ENCODE results near the gene DCST1. TPM values are rescaled to one million over a fixed set of nuclear protein-coding genes. Genes with fewer than 3 reads are reported as not detected.

The DCST1 gene
- total RNA-seq = 0.21 TPM in 1 of 2 replicates, not detected in the other

GRCh38 chr1:155033524-155033923, at the start of gene DCST1, which contains the start of gene DCST2:
Gene DCST1, plus strand, starts transcription at chr1:155033824. Its CDS starts 213 bp downstream, at chr1:155034037.
Gene DCST2, minus strand, starts transcription at chr1:155033781. Its CDS starts 80 bp downstream, at chr1:155033701.

GRCh38 chr1:154993572-154994268, 39.9 kb upstream of the DCST1 start, which contains the start of gene LENEP:
Gene LENEP, plus strand, starts transcription at chr1:154993586. Its CDS starts 22 bp downstream, at chr1:154993608.

GRCh38 chr1:155002464-155003226, 31.0 kb upstream of the DCST1 start, which contains the start of gene ZBTB7B:
Gene ZBTB7B, plus strand, starts transcription at chr1:155002802. Its CDS starts 11,859 bp downstream, at chr1:155014661.

GRCh38 chr1:155050560-155051341, 17.1 kb downstream of the DCST1 start, which contains the start of gene ADAM15:
Gene ADAM15, plus strand, starts transcription at chr1:155051316. Its CDS starts 71 bp downstream, at chr1:155051387.

GRCh38 chr1:155063550-155064110, 30.0 kb downstream of the DCST1 start, which contains the start of gene EFNA4:
Gene EFNA4, plus strand, starts transcription at chr1:155063740. Its CDS starts 84 bp downstream, at chr1:155063824.

GRCh38 chr1:155078469-155079209, 45.0 kb downstream of the DCST1 start, which contains the start of gene EFNA3:
Gene EFNA3, plus strand, starts transcription at chr1:155078837. Its CDS starts 105 bp downstream, at chr1:155078942.

Other genes with a start within 250 kb of the DCST1 start
- gene KCNN3, start 163.5 kb upstream of the DCST1 start, total RNA-seq = under 0.01 TPM in 2 replicates
- gene PMVK, start 97.1 kb upstream of the DCST1 start, total RNA-seq = 5.3 and 7.5 TPM in 2 replicates
- 34.5 and 46.0 TPM in 2 replicates for gene PBXIP1, start 77.7 kb upstream of the DCST1 start, total RNA-seq
- gene PYGO2, start 72.0 kb upstream of the DCST1 start, total RNA-seq = 11.6 and 14.5 TPM in 2 replicates
- 358 and 365 TPM in 2 replicates for gene SHC1, start 63.1 kb upstream of the DCST1 start, total RNA-seq
- gene CKS1B, start 59.1 kb upstream of the DCST1 start, total RNA-seq = 67.6 and 80.5 TPM in 2 replicates
- 42.4 and 54.9 TPM in 2 replicates for gene FLAD1, start 50.5 kb upstream of the DCST1 start, total RNA-seq
- gene LENEP, start 40.2 kb upstream of the DCST1 start, total RNA-seq = 0.72 TPM in 1 of 2 replicates, not detected in the other
- gene ZBTB7B, start 31.0 kb upstream of the DCST1 start, total RNA-seq = 50.4 and 64.4 TPM in 2 replicates
- gene DCST2, start within 50 bp of the DCST1 start, total RNA-seq = 0.64 TPM in 1 of 2 replicates, not detected in the other
- 257 and 285 TPM in 2 replicates for gene ADAM15, start 17.5 kb downstream of the DCST1 start, total RNA-seq
- gene EFNA4, start 29.9 kb downstream of the DCST1 start, total RNA-seq = 15.8 and 18.1 TPM in 2 replicates
- gene EFNA3, start 45.0 kb downstream of the DCST1 start, total RNA-seq = 9.9 and 12.6 TPM in 2 replicates
- gene EFNA1, start 94.1 kb downstream of the DCST1 start, total RNA-seq = 44.8 and 111 TPM in 2 replicates
- gene SLC50A1, start 102.0 kb downstream of the DCST1 start, total RNA-seq = 61.9 and 120 TPM in 2 replicates
- 7.5 and 22.9 TPM in 2 replicates for gene DPM3, start 106.7 kb downstream of the DCST1 start, total RNA-seq
- gene KRTCAP2, start 139.5 kb downstream of the DCST1 start, total RNA-seq = 96.9 and 107 TPM in 2 replicates
- gene TRIM46, start 140.0 kb downstream of the DCST1 start, total RNA-seq = 0.85 and 3.4 TPM in 2 replicates
- gene THBS3, start 174.1 kb downstream of the DCST1 start, total RNA-seq = 12.1 and 14.7 TPM in 2 replicates
- 52.2 and 86.3 TPM in 2 replicates for gene MTX1, start 174.9 kb downstream of the DCST1 start, total RNA-seq
- gene ENTREP3, start 221.7 kb downstream of the DCST1 start, total RNA-seq = 5.8 and 10.7 TPM in 2 replicates
- gene SCAMP3, start 228.5 kb downstream of the DCST1 start, total RNA-seq = 30.4 and 44.5 TPM in 2 replicates
- gene CLK2, start 239.7 kb downstream of the DCST1 start, total RNA-seq = 12.6 and 16.4 TPM in 2 replicates
- gene HCN3, start 243.6 kb downstream of the DCST1 start, total RNA-seq = 0.43 and 0.72 TPM in 2 replicates